Fibroblast of the aortic adventitia (primary cell): ENCODE measurements around the gene PDS5B. TPM values are rescaled to one million over a fixed set of nuclear protein-coding genes. Genes with fewer than 3 reads are reported as not detected.

ENCODE experiments used
- DNase-seq: peaks from one replicate; pipeline ENCODE4 v3.0.0-alpha.2; 2010; ENCODE audit warnings: low read depth
- H3K4me3 ChIP-seq: 2 replicates; pipeline ENCODE4 v1.5.1; 2011; ENCODE audit warnings: low read depth, mild to moderate bottlenecking, control low read depth, low read length, moderate library complexity
- CTCF ChIP-seq: IDR thresholded peaks from 2 replicates; pipeline ENCODE4 v1.5.1; 2011; ENCODE audit warnings: mild to moderate bottlenecking, low read length, control low read depth, inconsistent platforms; ENCODE audit not compliant: insufficient read depth
- total RNA-seq: library from RNA; depleted of rRNA; stranded (reverse); fragments of >200 nt; gene quantifications from 2 replicates; pipeline ENCODE4 v1.2.3, GENCODE V29; 2012; ENCODE audit warnings: low replicate concordance

PDS5B gene
- total RNA-seq, 1 donor = 46.5 TPM

DNA sequence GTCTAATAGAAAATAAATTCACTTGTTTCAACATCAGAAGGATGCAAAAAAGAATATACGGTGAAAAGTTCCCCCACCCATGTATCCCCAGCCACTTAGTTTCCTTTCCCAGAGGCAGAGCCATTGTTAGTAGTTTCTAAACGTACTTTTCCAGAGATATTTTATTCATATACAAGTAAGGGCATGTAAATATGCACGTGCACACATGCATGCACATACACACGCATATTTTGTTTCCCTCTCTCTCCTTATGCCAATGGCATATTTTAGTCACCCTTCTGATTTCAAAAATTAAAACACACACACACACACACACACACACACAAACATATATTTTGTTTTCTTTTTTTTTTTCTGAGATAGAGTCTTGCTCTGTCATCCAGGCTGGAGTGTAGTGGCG, 147.4 kb downstream of the PDS5B start:
- no peak for DNase-seq
- H3K4me3 ChIP-seq = no peak overlapping the region
- TF ChIP-seq CTCF = no peak

GRCh38 chr13:32734511-32734910, 148.3 kb downstream of the PDS5B start:
- DNase-seq = peak; percentile 63
- no peak overlapping the region for H3K4me3 ChIP-seq
- no peak for TF ChIP-seq CTCF

DNA sequence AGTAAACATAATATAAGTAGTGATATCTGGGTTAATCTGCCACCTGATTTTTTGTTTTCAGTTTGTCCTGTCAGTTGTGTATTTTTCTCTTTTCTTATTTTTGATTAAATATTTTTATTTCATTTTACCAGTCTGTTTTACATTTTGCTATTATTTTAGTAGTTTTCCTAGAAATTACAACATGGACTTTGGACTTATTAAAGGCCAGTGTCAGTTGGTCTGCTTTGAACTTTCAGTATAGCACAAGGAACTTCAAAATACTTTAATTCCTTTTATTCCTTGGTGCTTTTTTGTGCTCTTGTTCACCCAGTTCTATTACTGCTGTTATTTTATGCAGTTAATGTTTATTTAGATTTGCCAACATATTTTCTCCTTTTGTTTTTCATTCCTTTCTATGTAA, 149.6 kb downstream of the PDS5B start:
- H3K4me3 ChIP-seq = no peak overlapping the region
- no peak for TF ChIP-seq CTCF
- no peak for DNase-seq

GRCh38 chr13:32736648-32737047, 150.4 kb downstream of the PDS5B start:
- peak overlapping the region; percentile 56 for H3K4me3 ChIP-seq
- peak; percentile 27 for DNase-seq
- no peak for TF ChIP-seq CTCF

DNA sequence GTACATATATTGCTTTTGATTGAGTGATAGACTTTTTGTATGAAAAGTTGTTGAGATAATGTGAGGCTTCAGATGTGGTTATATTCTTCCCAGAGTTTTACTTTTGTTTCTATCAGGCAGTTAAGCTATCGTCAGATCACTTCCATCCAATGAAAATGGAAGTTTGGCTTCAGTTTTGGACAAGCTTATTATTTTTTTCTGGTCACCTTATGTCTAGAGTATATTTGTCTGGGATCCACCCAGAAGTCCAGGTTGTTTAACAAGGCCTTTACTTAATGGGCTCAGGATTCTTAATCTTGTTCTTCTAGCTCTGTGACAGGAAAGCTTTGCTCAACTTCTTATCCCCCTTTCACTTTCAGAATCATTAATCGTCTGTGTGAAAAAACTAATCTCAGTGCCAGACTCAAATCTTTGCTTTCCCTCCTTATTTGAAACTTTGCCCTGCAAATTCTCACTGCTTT, 150.9 kb downstream of the PDS5B start:
- peak overlapping the region; percentile 56 for H3K4me3 ChIP-seq
- TF ChIP-seq CTCF = no peak
- DNase-seq = peak; percentile 61

DNA sequence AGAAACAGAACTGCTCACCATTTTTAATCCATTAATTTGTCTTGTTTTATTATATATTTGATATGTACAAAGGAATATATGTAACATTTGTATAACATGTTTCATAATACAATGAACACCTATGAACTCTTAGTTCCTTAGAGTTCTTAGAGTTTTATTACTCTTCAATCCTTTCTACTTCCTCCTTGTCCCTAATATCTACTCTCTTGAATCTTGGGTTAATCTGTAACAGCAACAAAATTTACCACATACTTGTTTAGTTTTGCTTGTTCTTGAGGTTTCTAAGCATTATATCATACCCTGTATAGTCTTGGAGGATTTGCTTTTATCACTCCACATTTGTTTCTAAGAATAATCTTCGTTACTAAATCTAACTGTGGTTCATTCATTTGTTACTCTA, 151.4 kb downstream of the PDS5B start:
- DNase-seq = peak; percentile 28
- peak overlapping the region; percentile 56 for H3K4me3 ChIP-seq
- no peak for TF ChIP-seq CTCF

DNA sequence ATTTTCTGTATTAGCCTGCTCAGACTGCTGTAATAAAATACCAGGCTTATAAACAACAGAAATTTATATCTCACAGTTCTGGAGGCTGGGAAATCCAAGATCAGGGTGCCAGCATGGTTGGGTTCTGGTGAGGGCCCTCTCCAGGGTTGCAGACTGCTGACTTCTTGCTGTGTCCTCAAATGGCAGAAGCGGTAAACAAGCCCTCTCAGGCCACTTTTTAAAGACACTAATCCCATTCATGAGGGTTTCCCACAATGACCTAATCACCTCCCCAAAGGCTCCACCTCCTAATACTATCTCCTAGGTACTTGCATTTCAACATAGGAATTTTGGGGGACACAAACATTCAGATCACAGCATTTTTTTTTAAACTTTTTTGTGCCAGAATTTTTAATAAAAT, 159.3 kb downstream of the PDS5B start:
- no peak for DNase-seq
- TF ChIP-seq CTCF = no peak
- no peak overlapping the region for H3K4me3 ChIP-seq
